HG03432 (cell line): ENCODE measurements around the gene RAC2.

Experiments
- ATAC-seq: cut with Tn5 transposase; IDR thresholded peaks from one replicate; pipeline ENCODE4 v1.9.1; 2021; ENCODE audit warnings: mild to moderate bottlenecking, moderate library complexity; ENCODE audit not compliant: unreplicated experiment

RAC2 gene

GRCh38 chr22:37192204-37192603 lies 51.9 kb downstream of the RAC2 start:
- no peak for ATAC-seq

- ATAC-seq = no peak
These were observed 53.7 kb downstream of the RAC2 start for GRCh38 chr22:37190262-37190780.

GRCh38 chr22:37188901-37189466 lies 55.1 kb downstream of the RAC2 start:
- ATAC-seq = no peak

GRCh38 chr22:37187891-37188761 lies 55.9 kb downstream of the RAC2 start, which contains the start of gene C1QTNF6:
TSS of gene C1QTNF6 (minus strand) at chr22:37188247. CDS start at chr22:37188213, 34 bp downstream.
- no peak for ATAC-seq

- no peak for ATAC-seq
These were observed 56.5 kb downstream of the RAC2 start for GRCh38 chr22:37187552-37187890.

- ATAC-seq = no peak
These were observed 57.0 kb downstream of the RAC2 start for GRCh38 chr22:37186997-37187522.

- ATAC-seq = no peak
These were observed 57.7 kb downstream of the RAC2 start for GRCh38 chr22:37186228-37186996.

- no peak for ATAC-seq
These were observed 58.3 kb downstream of the RAC2 start for GRCh38 chr22:37185646-37186227.

GRCh38 chr22:37184816-37185541 lies 59.1 kb downstream of the RAC2 start:
- no peak for ATAC-seq

GRCh38 chr22:37184380-37184755 lies 59.7 kb downstream of the RAC2 start:
- ATAC-seq = no peak

GRCh38 chr22:37183432-37184379 lies 60.4 kb downstream of the RAC2 start:
- no peak for ATAC-seq

GRCh38 chr22:37182949-37183245 lies 61.2 kb downstream of the RAC2 start:
- ATAC-seq = no peak

GRCh38 chr22:37182101-37182948 lies 61.7 kb downstream of the RAC2 start:
- ATAC-seq = no peak

- no peak for ATAC-seq
These were observed 62.4 kb downstream of the RAC2 start for GRCh38 chr22:37181681-37182080.

GRCh38 chr22:37180531-37181231 lies 63.4 kb downstream of the RAC2 start:
- no peak for ATAC-seq

GRCh38 chr22:37179622-37180420 lies 64.2 kb downstream of the RAC2 start:
- no peak for ATAC-seq

GRCh38 chr22:37179126-37179470 lies 65.0 kb downstream of the RAC2 start:
- ATAC-seq = no peak
